NCI-H82 treated with DMSO at 0.1 percent for 48 hours (cell line): ENCODE data around the gene HGFAC.
"Not testable (repeated sequence)": the region's sequence is repeated elsewhere in the genome, so short reads cannot be mapped to it uniquely, and the experiment has no call there.

ENCODE experiments used
- DNase-seq: peaks from one replicate; lab custom pipeline; 2025; ENCODE audit not compliant: unreplicated experiment; lab: John Stamatoyannopoulos, UW

Gene HGFAC

DNA sequence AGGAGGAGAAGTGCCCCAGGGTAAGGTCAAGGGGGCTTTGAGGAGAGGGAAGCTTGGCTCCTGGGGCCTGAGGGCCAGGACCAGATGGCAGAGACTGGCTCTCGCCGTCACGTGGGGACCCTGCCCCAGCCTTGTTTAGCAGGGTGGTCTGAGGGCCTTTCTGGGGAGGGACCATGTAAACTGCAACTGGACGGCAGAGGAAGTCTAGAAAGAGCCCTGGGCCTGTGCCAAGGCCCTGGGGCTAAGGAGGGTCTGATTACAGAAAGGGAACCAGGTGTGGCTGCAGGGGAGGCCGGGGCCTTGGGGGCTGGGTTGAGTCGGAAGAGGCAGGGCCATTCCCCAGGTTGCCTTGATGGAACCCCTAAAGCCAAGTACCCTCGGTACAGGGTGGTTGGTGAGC lies 1.8 kb upstream of the HGFAC start:
- no peak for DNase-seq

DNA sequence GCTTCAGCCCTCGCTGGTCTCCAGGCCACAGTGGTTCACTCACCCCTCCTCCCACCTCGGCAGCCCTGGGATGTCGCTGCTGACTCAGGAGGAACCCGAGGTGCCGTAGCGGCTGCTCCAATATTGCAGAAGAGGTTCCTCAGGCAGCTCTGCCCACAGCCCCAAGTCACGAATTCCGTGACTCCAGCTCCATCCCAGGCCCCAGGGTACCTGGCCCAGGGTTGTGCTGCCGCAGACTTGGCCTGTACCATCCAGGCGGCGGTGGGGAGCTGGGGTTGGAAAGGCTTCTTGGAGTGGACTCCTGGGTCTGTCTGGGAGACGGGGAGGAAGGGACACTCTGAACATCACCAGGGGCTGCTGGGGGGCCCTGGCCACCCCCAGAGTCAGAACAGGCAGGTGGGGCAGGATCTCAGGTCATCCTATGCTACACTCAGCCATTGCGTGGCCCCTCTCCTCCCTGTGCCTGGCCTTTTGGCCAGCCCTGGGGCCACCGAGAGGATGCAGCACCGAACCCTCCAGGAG lies 728 bp upstream of the HGFAC start:
- DNase-seq = no peak

DNA sequence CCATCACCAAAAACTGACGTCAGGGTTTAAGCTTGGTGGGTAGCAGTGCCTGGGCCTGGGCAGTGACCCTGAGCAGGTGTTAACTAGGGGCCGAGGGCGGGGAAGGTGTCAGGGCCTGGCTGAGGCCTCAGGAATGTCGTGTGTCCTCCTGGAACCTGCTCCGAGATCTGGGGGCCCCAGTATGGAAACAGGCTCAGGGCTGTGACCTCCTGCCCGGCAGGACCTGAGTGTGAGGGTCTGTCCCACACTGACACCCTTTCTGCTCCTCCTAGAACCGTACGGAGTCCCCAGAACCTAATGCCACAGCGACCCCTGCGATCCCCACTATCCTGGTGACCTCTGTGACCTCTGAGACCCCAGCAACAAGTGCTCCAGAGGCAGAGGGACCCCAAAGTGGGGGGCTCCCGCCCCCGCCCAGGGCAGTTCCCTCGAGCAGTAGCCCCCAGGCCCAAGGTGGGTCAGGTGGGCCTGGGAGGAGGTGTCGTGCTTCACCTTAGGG lies 741 bp downstream of the HGFAC start:
- no peak for DNase-seq

DNA sequence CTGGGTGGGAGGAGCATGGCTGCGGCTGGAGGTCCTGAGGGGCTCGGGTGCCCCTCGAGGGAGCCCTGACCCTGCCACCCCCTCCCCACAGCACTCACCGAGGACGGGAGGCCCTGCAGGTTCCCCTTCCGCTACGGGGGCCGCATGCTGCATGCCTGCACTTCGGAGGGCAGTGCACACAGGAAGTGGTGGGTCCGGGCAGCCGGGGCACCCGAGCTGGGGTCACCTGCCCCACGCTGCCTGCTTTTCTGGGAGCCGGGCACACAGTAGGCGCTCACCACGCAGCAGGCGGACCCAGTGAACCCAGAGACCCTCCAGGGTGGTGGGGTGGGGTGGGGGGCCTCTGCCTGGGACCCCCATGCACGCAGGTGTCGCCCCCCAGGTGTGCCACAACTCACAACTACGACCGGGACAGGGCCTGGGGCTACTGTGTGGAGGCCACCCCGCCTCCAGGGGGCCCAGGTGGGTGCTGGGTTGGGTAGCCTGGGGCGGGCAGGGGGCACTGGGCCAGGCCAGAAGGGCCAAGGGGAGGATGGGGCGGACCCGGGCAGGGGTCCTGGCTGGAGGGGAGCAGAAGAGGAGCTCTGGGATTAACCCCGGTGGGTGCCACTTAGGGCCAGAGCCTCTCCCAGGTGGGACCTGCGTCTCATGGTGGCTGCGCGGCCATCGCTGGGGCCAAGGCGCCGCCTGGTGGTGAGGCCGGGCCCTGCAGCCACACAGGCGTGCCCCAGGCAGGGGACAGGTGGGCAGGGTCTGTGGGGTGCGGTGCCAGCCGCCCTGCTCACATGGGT lies 1.4 kb downstream of the HGFAC start:
- no peak for DNase-seq

DNA sequence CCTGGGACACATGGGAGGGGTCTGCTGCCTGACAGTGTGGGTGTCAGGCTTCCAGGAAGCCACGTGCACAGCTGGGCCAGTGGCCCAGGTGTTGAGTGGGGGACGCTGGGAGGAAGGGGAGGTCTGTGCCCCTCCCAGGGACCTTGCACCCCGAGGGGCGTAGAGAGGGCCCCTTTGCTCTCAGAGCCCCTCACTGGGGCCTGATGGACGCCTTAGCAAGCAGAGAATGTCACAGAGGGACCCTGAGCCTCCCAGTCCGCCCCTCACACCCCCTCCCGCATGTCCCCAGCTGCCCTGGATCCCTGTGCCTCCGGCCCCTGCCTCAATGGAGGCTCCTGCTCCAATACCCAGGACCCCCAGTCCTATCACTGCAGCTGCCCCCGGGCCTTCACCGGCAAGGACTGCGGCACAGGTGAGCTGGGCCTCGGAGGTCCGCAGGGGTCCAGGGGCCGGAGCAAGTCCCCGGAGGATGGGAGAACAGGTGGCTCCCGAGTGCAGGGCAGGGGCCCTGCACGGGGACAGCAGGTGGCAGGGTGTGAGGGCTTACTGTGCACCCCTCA lies 2.1 kb downstream of the HGFAC start:
- DNase-seq = no peak

DNA sequence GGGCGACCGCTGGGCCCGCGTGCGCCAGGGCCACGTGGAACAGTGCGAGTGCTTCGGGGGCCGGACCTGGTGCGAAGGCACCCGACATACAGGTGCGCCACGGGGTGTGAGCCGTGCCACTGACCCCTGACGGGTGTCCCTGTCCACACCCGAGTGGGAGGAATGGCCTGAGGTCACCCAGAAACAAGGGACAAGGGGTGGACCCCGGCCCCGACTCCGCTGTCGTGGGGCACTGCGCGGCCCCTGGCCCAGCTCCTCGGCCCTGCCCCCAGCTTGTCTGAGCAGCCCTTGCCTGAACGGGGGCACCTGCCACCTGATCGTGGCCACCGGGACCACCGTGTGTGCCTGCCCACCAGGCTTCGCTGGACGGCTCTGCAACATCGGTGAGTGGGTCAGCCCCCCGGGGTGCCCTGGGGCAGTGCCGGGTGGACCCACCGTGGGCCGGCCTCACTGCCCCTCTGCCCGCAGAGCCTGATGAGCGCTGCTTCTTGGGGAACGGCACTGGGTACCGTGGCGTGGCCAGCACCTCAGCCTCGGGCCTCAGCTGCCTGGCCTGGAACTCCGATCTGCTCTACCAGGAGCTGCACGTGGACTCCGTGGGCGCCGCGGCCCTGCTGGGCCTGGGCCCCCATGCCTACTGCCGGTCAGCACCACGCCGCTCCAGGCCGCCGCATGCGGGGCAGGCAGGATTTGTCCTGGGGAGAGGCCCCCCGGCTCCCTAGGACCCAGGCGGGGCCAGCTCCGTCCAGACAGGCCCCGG lies 2.8 kb downstream of the HGFAC start:
- DNase-seq = no peak

DNA sequence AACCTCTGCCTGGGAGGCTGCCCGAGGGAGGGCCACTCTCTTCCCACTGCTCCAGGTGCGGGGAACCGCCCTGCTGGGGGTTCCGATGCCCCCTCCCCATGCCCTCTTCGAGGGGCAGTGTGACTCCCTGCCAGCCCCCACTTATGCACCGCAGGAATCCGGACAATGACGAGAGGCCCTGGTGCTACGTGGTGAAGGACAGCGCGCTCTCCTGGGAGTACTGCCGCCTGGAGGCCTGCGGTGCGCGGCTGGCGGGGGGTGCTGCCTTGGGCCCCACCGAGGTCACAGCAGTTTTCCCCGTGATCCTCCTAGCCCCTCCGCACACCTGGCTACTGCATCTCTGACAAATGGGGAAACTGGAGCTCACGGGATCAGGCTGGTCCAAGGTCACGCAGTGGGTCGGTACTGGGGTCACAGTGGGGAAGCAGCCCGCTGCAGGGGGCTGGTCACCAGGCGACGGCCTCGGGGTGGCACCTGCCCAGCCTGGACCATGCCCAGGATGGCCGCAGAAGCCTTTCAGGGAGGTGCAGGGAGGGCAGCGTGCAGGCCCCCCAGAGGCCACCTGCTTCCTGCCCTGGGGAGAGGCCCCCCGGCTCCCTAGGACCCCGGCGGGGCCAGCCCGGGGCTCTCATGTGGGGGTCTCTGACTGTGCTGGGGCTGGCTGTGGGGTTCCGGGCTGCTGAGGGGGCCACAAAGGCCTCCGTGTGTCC lies 3.5 kb downstream of the HGFAC start:
- DNase-seq = no peak

DNA sequence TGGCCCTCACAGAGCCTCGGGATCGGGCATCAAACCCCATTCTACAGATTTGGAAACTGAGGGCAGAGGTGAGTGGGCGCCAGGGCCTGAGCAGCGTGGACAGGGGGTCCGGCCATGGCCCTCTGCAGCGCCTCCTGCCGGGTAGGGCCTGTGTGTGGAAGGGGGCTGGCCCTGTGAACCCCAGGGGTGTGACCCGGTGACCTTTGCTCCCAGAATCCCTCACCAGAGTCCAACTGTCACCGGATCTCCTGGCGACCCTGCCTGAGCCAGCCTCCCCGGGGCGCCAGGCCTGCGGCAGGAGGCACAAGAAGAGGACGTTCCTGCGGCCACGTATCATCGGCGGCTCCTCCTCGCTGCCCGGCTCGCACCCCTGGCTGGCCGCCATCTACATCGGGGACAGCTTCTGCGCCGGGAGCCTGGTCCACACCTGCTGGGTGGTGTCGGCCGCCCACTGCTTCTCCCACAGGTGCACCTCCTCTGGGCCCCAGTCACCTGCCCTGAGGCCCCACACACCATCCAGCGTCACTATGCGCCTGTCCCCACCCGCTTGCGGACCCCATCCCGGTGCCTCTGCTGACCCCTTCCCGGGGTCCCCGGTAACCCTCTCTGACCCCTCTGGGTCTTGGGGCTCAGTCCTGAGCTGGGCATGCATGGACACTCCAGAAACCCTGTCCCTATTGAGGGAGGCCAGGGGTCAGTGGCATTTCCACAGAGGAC lies 4.2 kb downstream of the HGFAC start:
- DNase-seq = no peak

DNA sequence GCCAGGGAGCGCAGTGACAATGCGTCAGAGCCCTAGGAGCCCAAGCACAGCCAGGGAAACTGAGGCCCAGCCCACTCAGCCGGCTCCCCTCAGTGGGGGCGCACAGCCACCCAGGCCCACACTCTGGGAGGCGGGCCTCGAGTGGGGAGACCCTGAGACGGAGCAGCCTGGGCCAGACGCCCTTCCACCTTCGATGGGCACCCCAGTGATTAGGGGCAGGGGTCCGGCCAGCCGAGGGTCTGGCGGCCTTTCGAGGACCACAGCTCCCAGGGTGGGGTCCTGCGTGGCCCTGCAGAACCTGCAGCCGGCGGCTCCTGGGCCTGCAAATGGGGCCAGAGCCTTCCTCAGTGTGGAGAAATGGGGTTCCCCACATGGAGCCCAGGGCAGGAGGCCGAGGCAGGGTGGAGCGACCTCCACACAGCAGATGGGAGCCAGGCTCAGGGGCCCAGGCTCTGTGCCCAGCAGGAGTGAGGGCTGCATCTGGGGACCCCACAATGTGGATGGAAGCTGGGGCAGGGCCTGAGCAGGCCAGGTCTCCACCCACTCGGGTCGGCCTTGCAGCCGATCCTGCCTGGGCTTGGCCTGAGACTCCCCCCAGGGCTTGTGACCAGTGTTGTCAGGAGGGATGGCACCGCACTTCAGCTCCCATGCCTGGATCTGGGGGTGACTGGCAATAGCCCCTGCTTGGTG lies 5.0 kb downstream of the HGFAC start:
- no peak for DNase-seq

DNA sequence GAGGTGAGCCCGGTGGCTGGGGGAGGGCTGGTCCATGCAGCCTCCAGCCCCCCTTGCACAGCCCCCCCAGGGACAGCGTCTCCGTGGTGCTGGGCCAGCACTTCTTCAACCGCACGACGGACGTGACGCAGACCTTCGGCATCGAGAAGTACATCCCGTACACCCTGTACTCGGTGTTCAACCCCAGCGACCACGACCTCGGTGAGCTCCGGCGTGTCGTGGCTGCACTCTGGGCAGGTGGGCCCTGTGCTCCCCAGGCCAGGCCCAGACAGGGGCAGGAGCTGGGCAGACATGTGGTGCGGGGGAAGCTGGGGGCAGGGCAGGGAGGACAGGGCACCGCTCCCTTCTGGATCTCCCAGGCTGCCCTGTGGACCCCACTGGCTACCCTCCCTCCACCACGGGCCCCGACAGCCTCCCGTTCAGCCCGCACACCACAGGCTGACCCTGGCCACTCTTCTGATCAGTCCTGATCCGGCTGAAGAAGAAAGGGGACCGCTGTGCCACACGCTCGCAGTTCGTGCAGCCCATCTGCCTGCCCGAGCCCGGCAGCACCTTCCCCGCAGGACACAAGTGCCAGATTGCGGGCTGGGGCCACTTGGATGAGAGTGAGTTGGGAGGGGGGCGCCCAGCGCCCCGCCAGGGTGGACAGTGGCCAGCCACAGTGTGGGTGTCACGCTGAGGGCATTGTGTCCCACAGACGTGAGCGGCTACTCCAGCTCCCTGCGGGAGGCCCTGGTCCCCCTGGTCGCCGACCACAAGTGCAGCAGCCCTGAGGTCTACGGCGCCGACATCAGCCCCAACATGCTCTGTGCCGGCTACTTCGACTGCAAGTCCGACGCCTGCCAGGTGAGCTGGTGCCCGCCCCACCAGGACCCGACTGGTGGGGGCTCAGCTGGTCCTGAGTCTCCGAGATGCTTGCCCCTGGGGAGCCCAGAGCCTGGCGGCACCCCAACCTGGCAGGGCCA lies 5.9 kb downstream of the HGFAC start:
- no peak for DNase-seq

DNA sequence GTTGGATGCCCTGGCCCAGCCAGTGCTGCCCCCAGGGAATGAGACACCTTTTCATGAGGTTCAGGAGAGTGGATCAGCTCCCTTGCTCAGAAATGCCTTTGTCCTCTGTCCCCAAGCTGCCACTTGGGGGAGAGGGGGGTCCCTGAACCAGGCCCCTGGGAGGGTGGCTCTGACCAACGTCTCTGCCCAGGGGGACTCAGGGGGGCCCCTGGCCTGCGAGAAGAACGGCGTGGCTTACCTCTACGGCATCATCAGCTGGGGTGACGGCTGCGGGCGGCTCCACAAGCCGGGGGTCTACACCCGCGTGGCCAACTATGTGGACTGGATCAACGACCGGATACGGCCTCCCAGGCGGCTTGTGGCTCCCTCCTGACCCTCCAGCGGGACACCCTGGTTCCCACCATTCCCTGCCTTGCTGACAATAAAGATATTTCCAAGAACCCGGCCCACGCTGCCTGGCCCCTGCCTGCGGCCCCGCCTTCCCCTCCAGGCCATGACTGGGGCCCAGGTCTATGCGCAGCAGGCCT lies 7.3 kb downstream of the HGFAC start:
- no peak for DNase-seq

DNA sequence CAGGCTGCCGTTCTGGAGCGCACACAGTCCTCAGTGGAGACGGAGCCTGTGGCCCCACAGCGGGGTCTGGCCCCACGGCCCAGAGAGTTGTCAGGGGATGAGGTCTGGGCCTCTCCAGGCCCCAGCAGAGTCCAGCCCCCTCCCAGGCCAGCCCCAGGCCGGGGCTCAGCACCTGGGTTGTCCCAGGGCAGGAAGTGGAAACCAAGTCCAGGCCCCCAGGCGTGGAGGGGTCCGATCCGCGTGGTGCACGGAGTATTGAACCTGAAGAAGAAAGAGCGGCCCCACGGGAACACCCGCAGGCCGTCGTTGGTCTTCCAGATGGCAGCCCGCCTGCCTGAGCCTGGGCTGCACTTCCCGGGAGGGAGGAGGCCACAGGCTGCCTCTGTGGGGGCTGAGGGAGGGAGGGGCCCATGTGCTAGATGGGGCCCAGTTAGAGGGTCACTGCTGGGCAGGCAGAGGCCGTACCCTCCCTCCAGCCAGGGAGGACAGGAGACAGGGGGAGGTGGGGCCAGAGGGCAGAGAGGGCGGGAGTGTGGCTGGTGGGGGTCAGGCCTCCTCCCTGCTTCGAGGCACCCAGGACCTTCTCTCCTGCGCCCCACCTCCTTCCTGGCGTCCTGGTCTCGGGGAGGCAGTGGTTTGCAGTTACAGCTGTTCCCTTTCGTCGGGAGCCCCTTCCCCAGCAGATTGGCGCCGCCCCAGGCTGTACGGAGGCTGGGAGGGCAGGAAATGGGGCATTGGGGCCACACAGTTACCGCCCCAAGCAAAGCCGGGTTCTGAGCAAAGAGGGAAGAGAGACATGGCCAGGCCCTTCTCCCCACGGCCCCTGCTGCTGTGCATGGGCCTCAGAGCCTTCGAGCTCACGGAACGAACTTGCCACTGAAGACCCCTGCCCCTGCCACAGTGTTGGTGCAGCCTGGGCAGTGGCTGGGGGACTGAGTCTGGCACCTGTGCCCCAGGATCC lies 8.1 kb downstream of the HGFAC start:
- no peak for DNase-seq

DNA sequence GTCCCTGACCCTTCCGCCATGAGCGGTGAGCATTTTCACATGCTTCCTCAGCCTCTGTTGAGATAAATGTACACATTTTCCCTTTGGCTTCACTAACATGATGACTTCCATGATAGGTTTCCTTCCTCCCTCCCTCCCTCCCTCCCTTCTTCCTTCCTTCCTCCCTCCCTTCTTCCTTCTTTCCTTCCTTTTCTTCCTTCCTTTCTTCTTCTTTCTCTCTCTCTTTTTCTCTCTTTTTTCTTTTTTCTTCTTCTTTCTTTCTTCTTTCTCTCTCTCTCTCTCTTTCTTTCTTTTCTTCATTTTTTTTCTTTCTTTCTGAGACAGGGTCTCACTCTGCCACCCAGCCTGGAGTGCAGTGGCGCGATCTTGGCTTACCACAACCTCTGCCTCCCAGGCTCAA lies 8.9 kb downstream of the HGFAC start:
- no peak for DNase-seq

DNA sequence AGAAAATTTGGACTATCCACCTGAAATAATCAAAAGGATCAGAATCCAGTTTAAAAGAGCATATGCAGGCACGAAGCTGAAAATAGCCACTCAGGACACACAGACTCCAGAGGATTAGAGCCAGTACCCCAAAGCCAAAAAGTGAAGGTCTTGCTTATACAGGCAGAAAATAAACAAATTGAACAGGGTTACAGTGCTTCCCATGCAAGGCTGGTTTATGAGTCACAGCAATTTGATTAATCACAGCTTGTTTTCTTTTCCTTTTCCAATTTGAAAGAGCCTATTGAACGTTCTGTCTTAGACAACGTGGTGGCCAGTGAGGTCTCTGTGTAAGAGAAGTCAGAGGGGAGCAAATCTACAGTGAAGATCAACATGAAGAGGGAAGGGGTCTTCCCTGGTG lies 10.2 kb downstream of the HGFAC start:
- DNase-seq = no peak

DNA sequence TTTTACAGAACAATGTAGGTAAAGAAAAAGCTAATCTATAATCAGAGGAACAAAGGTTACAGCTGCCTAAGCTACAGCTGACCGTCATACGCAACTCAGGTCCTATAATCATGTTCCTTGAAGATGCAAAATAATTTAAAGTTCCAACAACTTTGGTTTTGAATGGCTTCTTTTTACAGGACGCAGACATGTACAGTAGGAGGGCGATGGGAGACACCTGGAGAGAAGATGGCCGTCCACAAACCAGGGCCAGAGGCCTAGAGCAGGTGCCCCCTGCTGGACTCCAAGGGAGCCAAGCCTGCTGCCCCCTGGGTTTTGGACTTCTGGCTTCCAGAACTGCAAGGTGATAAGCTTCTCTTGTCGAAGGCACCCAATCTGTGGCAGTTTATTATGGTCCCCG lies 10.6 kb downstream of the HGFAC start:
- DNase-seq = no peak

DNA sequence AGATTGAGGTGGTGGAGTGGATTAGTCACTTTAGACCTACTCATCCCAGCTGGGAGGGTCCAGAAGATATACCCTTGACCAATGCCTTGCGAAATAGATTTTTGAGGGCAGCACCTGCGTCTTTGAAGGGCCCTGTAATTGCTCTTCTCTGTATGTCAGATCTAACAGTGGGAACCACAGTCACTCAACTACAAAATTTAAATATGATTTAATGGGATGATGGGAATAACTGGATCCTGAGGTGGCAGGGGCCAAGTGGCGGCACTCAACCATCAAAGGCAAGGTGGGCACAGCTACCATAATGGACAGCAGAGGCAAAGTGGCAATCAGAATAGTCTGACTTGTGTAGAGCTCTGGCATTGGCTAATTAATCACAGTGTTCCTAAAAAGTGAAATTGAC lies 13.8 kb downstream of the HGFAC start:
- DNase-seq = not testable (repeated sequence)

DNA sequence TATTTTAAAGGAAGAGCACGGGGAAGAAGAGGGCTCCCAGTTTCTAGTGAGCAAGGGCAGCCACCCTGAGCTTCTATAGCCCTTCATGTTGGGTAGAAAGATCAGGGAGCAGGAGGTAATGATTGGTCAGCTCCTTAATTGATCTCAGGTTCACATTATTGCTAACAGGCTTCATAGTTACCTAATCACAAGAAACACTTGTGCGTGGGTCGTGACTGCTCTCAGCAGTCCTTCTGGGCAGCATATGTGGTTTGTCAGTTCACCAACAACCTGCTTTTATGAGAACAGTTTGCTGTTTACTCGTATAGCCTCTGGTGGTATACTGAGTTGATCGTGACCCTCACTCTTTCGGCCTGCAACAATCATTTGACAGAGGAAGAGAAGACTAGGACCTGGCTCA lies 16.6 kb downstream of the HGFAC start:
- no peak for DNase-seq
